ENCODE results near the gene COMMD9.

DNA sequence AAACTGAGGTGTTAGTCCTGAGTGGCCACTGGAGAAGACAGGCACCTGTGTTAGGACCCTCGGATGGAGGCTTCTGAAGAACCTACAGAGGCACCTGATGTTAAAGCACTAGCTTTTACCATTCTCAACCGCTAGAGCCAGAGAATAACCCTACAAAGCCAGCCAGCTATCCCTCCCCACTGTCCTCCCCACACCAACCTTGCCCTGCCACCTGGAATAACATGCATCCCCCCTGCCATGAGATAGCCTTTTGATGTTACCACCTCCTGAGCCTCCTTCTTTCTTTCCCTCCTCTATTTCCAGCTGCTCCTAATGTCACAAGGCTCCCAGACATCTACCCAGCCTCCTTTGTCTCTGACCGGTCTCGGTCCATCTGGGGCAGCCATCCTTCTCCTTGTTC lies 28.1 kb downstream of the COMMD9 start:
- TF ChIP-seq POLR2A (IDR thresholded peaks at IDR 0.05) (no peak), POLR2AphosphoS5 (IDR thresholded peaks at IDR 0.05) (no peak), EP300 (IDR thresholded peaks at IDR 0.05) (no peak)
- TF ChIP-seq, protein P1, sequence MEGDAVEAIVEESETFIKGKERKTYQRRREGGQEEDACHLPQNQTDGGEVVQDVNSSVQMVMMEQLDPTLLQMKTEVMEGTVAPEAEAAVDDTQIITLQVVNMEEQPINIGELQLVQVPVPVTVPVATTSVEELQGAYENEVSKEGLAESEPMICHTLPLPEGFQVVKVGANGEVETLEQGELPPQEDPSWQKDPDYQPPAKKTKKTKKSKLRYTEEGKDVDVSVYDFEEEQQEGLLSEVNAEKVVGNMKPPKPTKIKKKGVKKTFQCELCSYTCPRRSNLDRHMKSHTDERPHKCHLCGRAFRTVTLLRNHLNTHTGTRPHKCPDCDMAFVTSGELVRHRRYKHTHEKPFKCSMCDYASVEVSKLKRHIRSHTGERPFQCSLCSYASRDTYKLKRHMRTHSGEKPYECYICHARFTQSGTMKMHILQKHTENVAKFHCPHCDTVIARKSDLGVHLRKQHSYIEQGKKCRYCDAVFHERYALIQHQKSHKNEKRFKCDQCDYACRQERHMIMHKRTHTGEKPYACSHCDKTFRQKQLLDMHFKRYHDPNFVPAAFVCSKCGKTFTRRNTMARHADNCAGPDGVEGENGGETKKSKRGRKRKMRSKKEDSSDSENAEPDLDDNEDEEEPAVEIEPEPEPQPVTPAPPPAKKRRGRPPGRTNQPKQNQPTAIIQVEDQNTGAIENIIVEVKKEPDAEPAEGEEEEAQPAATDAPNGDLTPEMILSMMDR (IDR thresholded peaks at IDR 0.05): no peak

Data from upper lobe of left lung (tissue), 4 donors.